Glutamatergic neuron (in vitro differentiated cells): ENCODE results near the gene IGFBP5. TPM values are rescaled to one million over a fixed set of nuclear protein-coding genes. Genes with fewer than 3 reads are reported as not detected.

Experiments
- DNase-seq: peaks from one replicate; pipeline ENCODE4 v3.0.0; 2022
- H3K27ac Mint-ChIP-seq: one replicate; pipeline ENCODE4 v1.8.0; 2020; ENCODE audit warnings: mild to moderate bottlenecking, mixed read lengths, inconsistent platforms; ENCODE audit not compliant: unreplicated experiment
- H3K27me3 Mint-ChIP-seq: one replicate; pipeline ENCODE4 v1.8.0; 2020; ENCODE audit warnings: mild to moderate bottlenecking, moderate library complexity, mixed read lengths, inconsistent platforms; ENCODE audit not compliant: unreplicated experiment
- H3K36me3 Mint-ChIP-seq: one replicate; pipeline ENCODE4 v1.8.0; 2020; ENCODE audit warnings: mild to moderate bottlenecking, mixed read lengths, inconsistent platforms; ENCODE audit not compliant: unreplicated experiment
- H3K4me1 Mint-ChIP-seq: one replicate; pipeline ENCODE4 v1.8.0; 2020; ENCODE audit warnings: mild to moderate bottlenecking, low read depth, mixed read lengths, inconsistent platforms; ENCODE audit not compliant: unreplicated experiment
- H3K4me3 Mint-ChIP-seq: one replicate; pipeline ENCODE4 v1.8.0; 2020; ENCODE audit warnings: mild to moderate bottlenecking, mixed read lengths, inconsistent platforms; ENCODE audit not compliant: unreplicated experiment
- H3K9me3 Mint-ChIP-seq: one replicate; pipeline ENCODE4 v1.8.0; 2020; ENCODE audit warnings: mild to moderate bottlenecking, moderate library complexity, mixed read lengths, inconsistent platforms; ENCODE audit not compliant: unreplicated experiment
- total RNA-seq: library from RNA; stranded (reverse); fragmentation: NEBNext Ultra II Directional; extraction: Animal tissue kit (Norgen Biotek cat#: 25700); gene quantifications from one replicate; pipeline ENCODE4 v1.2.1, GENCODE V29; 2021; ENCODE audit not compliant: unreplicated experiment
- TF ChIP-seq, protein P1 (sequence below): fragments of 200-600 bp; sonication (generic); IDR thresholded peaks from one replicate; pipeline ENCODE4 v1.5.0; 2021; ENCODE audit not compliant: partially characterized antibody, unreplicated experiment

IGFBP5 gene
- total RNA-seq, 1 donor from 2014 or later: 0.51 TPM

- DNase-seq: no peak
- H3K4me1 Mint-ChIP-seq: peaks cover 23% of the 10 kb centered on the region
- no peaks in the 10 kb centered on the region for H3K27me3 Mint-ChIP-seq
- no peak overlapping the region for H3K27ac Mint-ChIP-seq
- H3K36me3 Mint-ChIP-seq: no peaks in the 10 kb centered on the region
- TF ChIP-seq, protein P1, sequence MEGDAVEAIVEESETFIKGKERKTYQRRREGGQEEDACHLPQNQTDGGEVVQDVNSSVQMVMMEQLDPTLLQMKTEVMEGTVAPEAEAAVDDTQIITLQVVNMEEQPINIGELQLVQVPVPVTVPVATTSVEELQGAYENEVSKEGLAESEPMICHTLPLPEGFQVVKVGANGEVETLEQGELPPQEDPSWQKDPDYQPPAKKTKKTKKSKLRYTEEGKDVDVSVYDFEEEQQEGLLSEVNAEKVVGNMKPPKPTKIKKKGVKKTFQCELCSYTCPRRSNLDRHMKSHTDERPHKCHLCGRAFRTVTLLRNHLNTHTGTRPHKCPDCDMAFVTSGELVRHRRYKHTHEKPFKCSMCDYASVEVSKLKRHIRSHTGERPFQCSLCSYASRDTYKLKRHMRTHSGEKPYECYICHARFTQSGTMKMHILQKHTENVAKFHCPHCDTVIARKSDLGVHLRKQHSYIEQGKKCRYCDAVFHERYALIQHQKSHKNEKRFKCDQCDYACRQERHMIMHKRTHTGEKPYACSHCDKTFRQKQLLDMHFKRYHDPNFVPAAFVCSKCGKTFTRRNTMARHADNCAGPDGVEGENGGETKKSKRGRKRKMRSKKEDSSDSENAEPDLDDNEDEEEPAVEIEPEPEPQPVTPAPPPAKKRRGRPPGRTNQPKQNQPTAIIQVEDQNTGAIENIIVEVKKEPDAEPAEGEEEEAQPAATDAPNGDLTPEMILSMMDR: no peak
- H3K9me3 Mint-ChIP-seq: peaks cover 2% of the 10 kb centered on the region
- no peak overlapping the region for H3K4me3 Mint-ChIP-seq
These were observed 40.8 kb downstream of the IGFBP5 start for GRCh38 chr2:216654528-216655052.

- no peak for DNase-seq
- TF ChIP-seq, protein P1: no peak
- Mint-ChIP-seq H3K4me1 (peaks cover 18% of the 10 kb centered on the region), H3K4me3 (no peak overlapping the region), H3K27me3 (no peaks in the 10 kb centered on the region), H3K27ac (no peak overlapping the region), H3K9me3 (peaks cover 2% of the 10 kb centered on the region), H3K36me3 (no peaks in the 10 kb centered on the region)
These were observed 41.4 kb downstream of the IGFBP5 start for GRCh38 chr2:216653931-216654365.

- Mint-ChIP-seq H3K27ac (no peak overlapping the region), H3K9me3 (peaks cover 2% of the 10 kb centered on the region), H3K36me3 (peaks cover under 1% of the 10 kb centered on the region), H3K4me1 (peaks cover 17% of the 10 kb centered on the region), H3K4me3 (no peak overlapping the region), H3K27me3 (no peaks in the 10 kb centered on the region)
- TF ChIP-seq, protein P1: no peak
- DNase-seq: no peak
These were observed 42.1 kb downstream of the IGFBP5 start for GRCh38 chr2:216653093-216653799.

DNA sequence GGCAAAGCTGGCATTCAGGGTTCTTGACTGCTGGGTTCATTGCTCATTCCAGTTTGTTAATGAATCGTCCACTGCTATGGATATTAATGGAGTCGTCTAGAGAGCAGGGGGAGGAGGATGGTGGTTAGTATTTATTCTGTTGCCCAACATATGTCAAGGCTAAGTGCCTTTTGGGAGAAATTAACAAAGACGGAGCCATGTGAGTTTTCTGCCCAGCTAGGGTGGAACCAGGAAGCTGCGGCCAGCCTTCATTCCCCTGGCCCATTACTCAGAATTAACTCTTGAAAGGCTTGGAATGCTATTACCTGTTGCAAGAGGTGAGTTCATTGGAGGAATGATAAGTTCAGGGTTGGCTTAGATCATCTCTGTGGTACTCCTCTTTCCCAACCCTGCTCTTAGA, 42.8 kb downstream of the IGFBP5 start:
- Mint-ChIP-seq H3K9me3 (no peaks in the 10 kb centered on the region), H3K4me1 (peaks cover 12% of the 10 kb centered on the region), H3K27ac (no peak overlapping the region)

More for the DNA sequence above, 42.8 kb downstream of the IGFBP5 start:
- Mint-ChIP-seq H3K4me3 (no peak overlapping the region), H3K27me3 (no peaks in the 10 kb centered on the region), H3K36me3 (peaks cover 5% of the 10 kb centered on the region)
- TF ChIP-seq, protein P1: no peak
- DNase-seq: no peak
